Mesothelial cell of epicardium (in vitro differentiated cells): ENCODE measurements around the gene TMEM9. TPM values are rescaled to one million over a fixed set of nuclear protein-coding genes. Genes with fewer than 3 reads are reported as not detected.

Experiments
- DNase-seq, 2 experiments: peaks; one replicate each; pipeline ENCODE4 v3.0.0; 2021; ENCODE audit warnings: low spot score in 2 of 2; ENCODE audit not compliant: unreplicated experiment in 2 of 2
- H3K27ac Mint-ChIP-seq: 2 replicates; pipeline ENCODE4 v1.8.0; 2021; ENCODE audit warnings: mixed read lengths
- H3K27me3 Mint-ChIP-seq: 2 replicates; pipeline ENCODE4 v1.8.0; 2021; ENCODE audit warnings: low read depth, mixed read lengths
- H3K36me3 Mint-ChIP-seq: 2 replicates; pipeline ENCODE4 v1.8.0; 2021; ENCODE audit warnings: mixed read lengths
- H3K4me1 Mint-ChIP-seq: 2 replicates; pipeline ENCODE4 v1.8.0; 2021; ENCODE audit warnings: mixed read lengths
- H3K4me3 Mint-ChIP-seq: 2 replicates; pipeline ENCODE4 v1.8.0; 2021; ENCODE audit warnings: mild to moderate bottlenecking, moderate library complexity, mixed read lengths
- H3K9me3 Mint-ChIP-seq: 2 replicates; pipeline ENCODE4 v1.8.0; 2021; ENCODE audit warnings: mixed read lengths
- total RNA-seq: library from RNA; stranded (reverse); gene quantifications from 3 replicates; pipeline ENCODE4 v1.2.1, GENCODE V29; 2021
- TF ChIP-seq, protein P1 (sequence below): fragments of 200-600 bp; sonication (generic); IDR thresholded peaks from one replicate; pipeline ENCODE4 v1.5.0; 2021; ENCODE audit warnings: antibody characterized with exemption; ENCODE audit not compliant: unreplicated experiment

Gene TMEM9
- total RNA-seq, 1 donor from 2014 or later = 133 TPM

DNA sequence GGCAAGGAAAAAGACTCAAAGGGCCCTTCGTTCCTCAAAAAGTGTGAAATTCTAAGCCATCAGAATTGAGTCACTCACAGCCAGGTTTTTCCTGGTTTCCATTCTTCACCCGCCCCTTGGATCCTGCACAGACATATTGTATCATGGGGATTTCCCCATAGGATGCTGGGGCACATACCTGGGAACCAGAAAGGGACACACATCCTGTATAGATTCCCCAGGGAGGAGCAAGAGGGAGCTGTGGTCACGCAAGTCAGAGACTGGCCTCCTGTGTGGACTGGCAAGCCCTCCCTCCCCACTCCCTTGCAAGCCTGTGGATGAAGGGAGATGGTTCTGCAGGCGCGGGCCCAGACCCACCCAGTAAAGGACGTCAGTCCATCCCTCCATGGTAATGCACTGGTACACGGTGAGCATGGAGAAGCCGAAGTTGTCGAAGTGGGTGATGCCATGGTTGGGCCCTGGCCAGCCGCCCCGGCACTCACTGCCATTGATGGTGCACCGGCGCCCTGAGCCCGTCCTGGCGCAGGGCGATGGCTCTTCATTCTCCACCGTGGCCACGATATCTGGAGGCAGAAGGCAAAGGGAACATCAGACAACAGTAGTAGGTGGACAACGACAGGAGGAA lies 65.3 kb downstream of the TMEM9 start:
- Mint-ChIP-seq H3K4me1 (peaks cover 12% of the 10 kb centered on the region), H3K36me3 (no peaks in the 10 kb centered on the region), H3K27me3 (peaks cover 1% of the 10 kb centered on the region), H3K4me3 (no peak overlapping the region), H3K9me3 (no peaks in the 10 kb centered on the region), H3K27ac (no peak overlapping the region)
- DNase-seq = no peak
- TF ChIP-seq, protein P1, sequence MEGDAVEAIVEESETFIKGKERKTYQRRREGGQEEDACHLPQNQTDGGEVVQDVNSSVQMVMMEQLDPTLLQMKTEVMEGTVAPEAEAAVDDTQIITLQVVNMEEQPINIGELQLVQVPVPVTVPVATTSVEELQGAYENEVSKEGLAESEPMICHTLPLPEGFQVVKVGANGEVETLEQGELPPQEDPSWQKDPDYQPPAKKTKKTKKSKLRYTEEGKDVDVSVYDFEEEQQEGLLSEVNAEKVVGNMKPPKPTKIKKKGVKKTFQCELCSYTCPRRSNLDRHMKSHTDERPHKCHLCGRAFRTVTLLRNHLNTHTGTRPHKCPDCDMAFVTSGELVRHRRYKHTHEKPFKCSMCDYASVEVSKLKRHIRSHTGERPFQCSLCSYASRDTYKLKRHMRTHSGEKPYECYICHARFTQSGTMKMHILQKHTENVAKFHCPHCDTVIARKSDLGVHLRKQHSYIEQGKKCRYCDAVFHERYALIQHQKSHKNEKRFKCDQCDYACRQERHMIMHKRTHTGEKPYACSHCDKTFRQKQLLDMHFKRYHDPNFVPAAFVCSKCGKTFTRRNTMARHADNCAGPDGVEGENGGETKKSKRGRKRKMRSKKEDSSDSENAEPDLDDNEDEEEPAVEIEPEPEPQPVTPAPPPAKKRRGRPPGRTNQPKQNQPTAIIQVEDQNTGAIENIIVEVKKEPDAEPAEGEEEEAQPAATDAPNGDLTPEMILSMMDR = no peak

DNA sequence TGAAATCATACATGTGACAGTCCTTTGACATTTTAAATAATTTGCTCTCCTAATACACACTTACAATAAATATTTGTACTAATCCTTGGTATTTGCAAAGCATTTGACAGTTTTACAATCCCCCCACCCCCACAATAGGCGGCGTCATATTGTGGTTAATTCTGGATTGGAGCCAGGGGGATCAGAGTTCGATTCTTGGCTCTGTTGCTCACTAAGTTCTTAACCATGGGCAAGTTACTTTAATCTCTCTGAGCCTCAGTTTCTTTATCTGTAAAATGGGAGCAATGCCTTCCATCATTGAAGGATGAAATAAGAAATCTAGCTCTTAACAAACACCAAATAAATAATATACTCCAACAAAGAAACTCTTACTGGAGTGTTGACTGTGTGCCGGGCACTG lies 65.9 kb downstream of the TMEM9 start:
- no peak overlapping the region for H3K27ac Mint-ChIP-seq
- H3K4me1 Mint-ChIP-seq = peaks cover 12% of the 10 kb centered on the region
- H3K27me3 Mint-ChIP-seq = peaks cover 1% of the 10 kb centered on the region

DNA sequence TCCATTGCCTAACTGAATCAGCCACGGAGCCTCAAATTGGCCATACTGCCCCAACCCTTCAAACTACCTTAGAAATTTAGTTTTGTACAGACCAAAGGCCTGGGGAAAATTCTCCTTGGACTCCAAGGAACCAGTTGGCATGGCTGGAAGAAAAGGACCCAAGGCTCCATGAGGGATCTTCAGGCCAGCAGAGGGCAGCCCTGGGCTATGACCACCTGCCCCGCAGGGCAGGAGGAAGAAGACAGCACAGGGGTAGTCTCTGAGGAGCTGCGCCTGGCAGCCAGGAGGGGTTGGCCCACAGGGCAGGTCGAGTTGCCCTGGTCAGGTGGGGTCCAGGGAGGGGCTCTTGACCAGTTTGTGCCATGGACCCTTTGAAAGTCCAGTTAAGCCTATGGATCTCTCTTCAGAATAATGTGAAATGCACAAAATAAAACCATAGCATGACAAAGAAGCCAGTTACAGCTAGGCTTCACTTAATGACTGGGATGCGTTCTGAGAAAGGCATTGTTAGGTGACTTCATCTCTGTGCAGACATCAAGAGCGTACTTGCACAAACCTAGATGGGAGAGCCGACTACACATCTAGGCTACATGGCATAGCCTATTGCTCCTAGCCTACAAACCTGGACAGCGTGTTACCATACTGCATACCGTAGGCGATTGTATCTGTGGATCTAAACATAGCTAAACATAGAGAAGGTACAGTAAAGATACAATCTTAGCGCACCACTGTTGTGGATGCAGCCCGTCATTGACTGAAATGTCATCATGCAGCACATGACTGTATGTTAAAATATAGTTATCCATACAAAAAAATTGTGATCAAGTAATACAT lies 68.2 kb downstream of the TMEM9 start:
- Mint-ChIP-seq H3K36me3 (no peaks in the 10 kb centered on the region), H3K27me3 (peaks cover 6% of the 10 kb centered on the region), H3K27ac (no peak overlapping the region), H3K4me1 (peaks cover 12% of the 10 kb centered on the region), H3K4me3 (no peak overlapping the region), H3K9me3 (no peaks in the 10 kb centered on the region)
- DNase-seq = no peak
- TF ChIP-seq, protein P1 = no peak

More for the DNA sequence above, 65.9 kb downstream of the TMEM9 start:
- Mint-ChIP-seq H3K4me3 (no peak overlapping the region), H3K36me3 (no peaks in the 10 kb centered on the region), H3K9me3 (no peaks in the 10 kb centered on the region)
- DNase-seq = no peak
- TF ChIP-seq, protein P1 = no peak

Other genes with a start within 250 kb of the TMEM9 start
- gene KIF21B, start 130.8 kb downstream of the TMEM9 start, total RNA-seq = 6.5 to 7.0 TPM (median 6.9 TPM) in 3 replicates
- 0.05 TPM in 1 of 3 replicates, not detected in the others for gene CACNA1S, start 42.0 kb downstream of the TMEM9 start, total RNA-seq
- gene ASCL5, start 27.3 kb downstream of the TMEM9 start, total RNA-seq = not detected in 3 replicates
- gene IGFN1, start 36.4 kb upstream of the TMEM9 start, total RNA-seq = 0.93 to 1.6 TPM (median 1.0 TPM) in 3 replicates
- 0.54 to 0.58 TPM (median 0.57 TPM) in 3 replicates for gene PKP1, start 129.0 kb upstream of the TMEM9 start, total RNA-seq
- 32.6 to 37.1 TPM (median 37.1 TPM) in 3 replicates for gene TNNT2, start 223.2 kb upstream of the TMEM9 start, total RNA-seq
- gene LAD1, start 244.8 kb upstream of the TMEM9 start, total RNA-seq = 17.6 to 23.0 TPM (median 20.7 TPM) in 3 replicates